Testis (tissue), 2 donors: Measurements from ENCODE around the gene ARL15.

Experiments used
- CTCF ChIP-seq, 3 experiments: fragments of 450-650 bp in 2 of 3; fragments of 200-600 bp in 1 of 3; sonication (generic) in 1 of 3; IDR thresholded peaks; one replicate each; pipeline ENCODE4 v1.5.1; 2016 to 2019; ENCODE audit warnings: antibody characterized with exemption in 3 of 3, mild to moderate bottlenecking in 2 of 3, moderate library complexity in 1 of 3
- POLR2A ChIP-seq: fragments of 450-650 bp; IDR thresholded peaks from one replicate; pipeline ENCODE4 v1.6.1; 2017; ENCODE audit warnings: antibody characterized with exemption, mild to moderate bottlenecking, moderate library complexity

- TF ChIP-seq POLR2A (no peak), CTCF (IDR thresholded peaks at IDR 0.05) (no peak)
These were observed 138.6 kb downstream of the ARL15 start for GRCh38 chr5:54171645-54172384.
